MCF 10A (cell line): ENCODE results near the gene RIOK3. TPM values are rescaled to one million over a fixed set of nuclear protein-coding genes. Genes with fewer than 3 reads are reported as not detected.
A peak's percentile ranks its signal among the peaks of the same experiment; 100 is the strongest.
"Not testable (repeated sequence)": the region's sequence is repeated elsewhere in the genome, so short reads cannot be mapped to it uniquely, and the experiment has no call there.

Experiments
- BruUV-seq: library from RNA; stranded (reverse); fragments of 400-500 nt; replicated peaks from 2 replicates; lab custom pipeline; 2021; lab: Mats Ljungman, UMichigan
- CTCF ChIA-PET: fragments of 300-600 bp; sonication (Branson Sonifier 250); formaldehyde crosslinking; extraction: SDS; loops from one replicate; lab custom pipeline; 2021; ENCODE audit warnings: antibody characterized with exemption, inconsistent platforms; lab: Yijun Ruan, JAX
- POLR2A ChIA-PET: fragments of 300-600, 350-650 bp; sonication (Branson Sonifier 250); formaldehyde crosslinking; extraction: SDS; loops from one replicate; lab custom pipeline; 2020; ENCODE audit warnings: antibody characterized with exemption, inconsistent platforms; lab: Yijun Ruan, JAX
- DNase-seq: peaks from one replicate; pipeline ENCODE4 v3.0.0-alpha.2; 2018; ENCODE audit not compliant: unreplicated experiment
- H3K27ac Mint-ChIP-seq: one replicate; pipeline ENCODE4 v1.8.0; 2022; ENCODE audit warnings: mild to moderate bottlenecking, low read depth, mixed read lengths; ENCODE audit not compliant: unreplicated experiment
- H3K27me3 Mint-ChIP-seq: one replicate; pipeline ENCODE4 v1.8.0; 2022; ENCODE audit warnings: mixed read lengths; ENCODE audit not compliant: insufficient read depth, unreplicated experiment
- H3K36me3 Mint-ChIP-seq: one replicate; pipeline ENCODE4 v1.8.0; 2022; ENCODE audit warnings: mild to moderate bottlenecking, moderate library complexity, mixed read lengths; ENCODE audit not compliant: insufficient read depth, unreplicated experiment
- H3K4me1 Mint-ChIP-seq: one replicate; pipeline ENCODE4 v1.8.0; 2022; ENCODE audit warnings: mixed read lengths; ENCODE audit not compliant: insufficient read depth, unreplicated experiment
- H3K4me3 Mint-ChIP-seq: one replicate; pipeline ENCODE4 v1.8.0; 2022; ENCODE audit warnings: mild to moderate bottlenecking, moderate library complexity, mixed read lengths; ENCODE audit not compliant: unreplicated experiment
- H3K9me3 Mint-ChIP-seq: one replicate; pipeline ENCODE4 v1.8.0; 2022; ENCODE audit warnings: mixed read lengths; ENCODE audit not compliant: unreplicated experiment
- intact Hi-C: fragments of 100-400 bp; cut with micrococcal nuclease; formaldehyde crosslinking; loops from 2 replicates; pipeline ENCODE4 v1.14.1; 2022
- total RNA-seq: library from RNA; stranded (reverse); gene quantifications from 2 replicates; pipeline ENCODE4 v1.2.3, GENCODE V29; 2022
- TF ChIP-seq, protein P1 (sequence below): fragments of 200-600 bp; IDR thresholded peaks from one replicate; pipeline ENCODE4 v1.8.0; 2022; ENCODE audit warnings: antibody characterized with exemption, mild to moderate bottlenecking; ENCODE audit not compliant: unreplicated experiment

RIOK3 gene
- total RNA-seq, 1 experiment from 2014 or later = 97.1 TPM

DNA sequence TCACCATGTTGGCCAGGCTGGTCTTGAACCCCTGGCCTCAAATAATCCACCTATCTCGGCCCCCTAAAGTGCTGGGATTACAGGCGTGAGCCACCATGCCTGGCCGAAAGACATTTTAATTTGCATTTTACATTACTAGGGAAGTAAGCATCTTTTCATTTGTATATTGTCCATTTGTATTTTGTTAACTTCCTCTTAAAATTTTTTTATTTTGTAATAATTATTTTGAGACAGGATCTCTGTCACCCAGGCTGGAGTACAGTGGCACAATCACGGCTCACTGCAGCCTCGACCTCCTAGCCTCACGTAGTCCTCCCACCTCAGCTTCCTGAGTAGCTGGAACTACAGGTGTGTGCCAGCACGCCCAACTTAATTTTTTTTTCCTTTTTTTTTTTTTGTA lies 59.1 kb downstream of the RIOK3 start:
- peaks cover 77% of the 10 kb centered on the region for H3K36me3 Mint-ChIP-seq
- ChIA-PET CTCF (interaction anchor here (0.6 to 0.9 kb wide), 2 partner anchors 37 to 75 kb away, joined by 3 read pairs; no protein-coding TSS in a partner anchor), POLR2A (interaction anchor here (0.6 kb wide), 1 partner anchor 11 kb away, joined by 3 read pairs; no protein-coding TSS in a partner anchor)
- H3K27ac Mint-ChIP-seq, H3K27me3 Mint-ChIP-seq, BruUV-seq, intact Hi-C loops, DNase-seq, H3K9me3 Mint-ChIP-seq, H3K4me3 Mint-ChIP-seq: not testable (repeated sequence)
- peaks cover 17% of the 10 kb centered on the region for H3K4me1 Mint-ChIP-seq

DNA sequence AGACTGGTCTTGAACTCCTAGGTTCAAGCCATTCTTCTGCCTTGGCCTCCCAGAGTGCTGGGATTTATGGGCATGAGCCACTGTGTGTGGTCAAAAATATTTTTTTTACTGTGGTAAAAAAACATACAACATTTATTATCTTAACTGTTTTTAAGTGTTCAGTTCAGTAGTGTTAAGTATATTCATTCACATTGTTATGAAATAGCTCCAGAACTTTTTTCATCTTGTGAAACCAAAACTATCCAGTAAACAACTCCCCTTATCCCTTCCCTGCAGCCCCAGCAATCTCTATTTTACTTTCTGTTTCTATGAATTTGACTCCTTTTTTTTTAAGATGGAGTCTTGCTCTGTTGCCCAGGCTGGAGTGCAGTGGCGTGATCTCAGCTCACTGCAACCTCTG lies 59.6 kb downstream of the RIOK3 start:
- intact Hi-C loops = no loop called here

DNA sequence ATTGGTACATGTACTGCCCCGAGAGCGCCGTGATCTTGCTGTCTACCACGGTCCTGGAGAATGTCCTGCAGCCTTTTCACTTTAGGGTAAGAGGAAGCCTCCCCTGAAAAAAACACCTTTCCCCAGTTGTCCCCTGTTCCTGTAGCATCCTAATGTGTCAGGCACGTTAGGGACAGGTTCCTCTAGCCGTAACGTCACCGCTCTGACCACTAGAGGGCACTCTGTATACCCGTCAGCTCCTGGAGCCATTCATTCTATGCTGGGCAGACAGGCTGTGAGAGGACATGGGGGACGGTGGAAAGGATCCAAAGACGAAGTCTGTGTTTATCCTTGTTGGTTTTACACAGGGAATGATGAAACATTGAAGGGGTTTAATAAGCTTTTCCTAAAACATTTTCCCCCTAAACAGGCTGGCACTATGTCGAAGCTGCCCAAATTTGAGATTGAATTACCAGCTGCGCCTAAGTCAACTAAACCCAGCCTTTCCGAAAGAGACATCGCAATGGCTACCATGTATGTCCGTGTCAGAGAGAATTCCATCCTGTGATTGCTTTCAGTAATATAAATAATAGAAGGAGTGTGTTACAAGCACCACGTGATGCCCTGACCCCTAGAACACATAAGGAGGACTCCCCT lies 62.9 kb downstream of the RIOK3 start:
- Mint-ChIP-seq H3K4me3 (no peak overlapping the region), H3K27me3 (no peaks in the 10 kb centered on the region), H3K9me3 (no peaks in the 10 kb centered on the region), H3K27ac (peak overlapping the region; percentile 10), H3K36me3 (peaks cover 77% of the 10 kb centered on the region), H3K4me1 (peaks cover 17% of the 10 kb centered on the region)
- POLR2A ChIA-PET = interaction anchor here (0.6 to 4.4 kb wide), 13 partner anchors 11 to 754 kb away, joined by 3 to 19 read pairs (median 4); partner anchors contain the start of genes NPC1, RIOK3 and RMC1
- TF ChIP-seq, protein P1, sequence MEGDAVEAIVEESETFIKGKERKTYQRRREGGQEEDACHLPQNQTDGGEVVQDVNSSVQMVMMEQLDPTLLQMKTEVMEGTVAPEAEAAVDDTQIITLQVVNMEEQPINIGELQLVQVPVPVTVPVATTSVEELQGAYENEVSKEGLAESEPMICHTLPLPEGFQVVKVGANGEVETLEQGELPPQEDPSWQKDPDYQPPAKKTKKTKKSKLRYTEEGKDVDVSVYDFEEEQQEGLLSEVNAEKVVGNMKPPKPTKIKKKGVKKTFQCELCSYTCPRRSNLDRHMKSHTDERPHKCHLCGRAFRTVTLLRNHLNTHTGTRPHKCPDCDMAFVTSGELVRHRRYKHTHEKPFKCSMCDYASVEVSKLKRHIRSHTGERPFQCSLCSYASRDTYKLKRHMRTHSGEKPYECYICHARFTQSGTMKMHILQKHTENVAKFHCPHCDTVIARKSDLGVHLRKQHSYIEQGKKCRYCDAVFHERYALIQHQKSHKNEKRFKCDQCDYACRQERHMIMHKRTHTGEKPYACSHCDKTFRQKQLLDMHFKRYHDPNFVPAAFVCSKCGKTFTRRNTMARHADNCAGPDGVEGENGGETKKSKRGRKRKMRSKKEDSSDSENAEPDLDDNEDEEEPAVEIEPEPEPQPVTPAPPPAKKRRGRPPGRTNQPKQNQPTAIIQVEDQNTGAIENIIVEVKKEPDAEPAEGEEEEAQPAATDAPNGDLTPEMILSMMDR = peak; percentile 70
- CTCF ChIA-PET = interaction anchor here (0.5 to 4.0 kb wide), 44 partner anchors 8 to 1590 kb away, joined by 3 to 26 read pairs (median 4); no protein-coding TSS in a partner anchor
- peak; percentile 79 for DNase-seq
- intact Hi-C loops = loop anchor here (1.0 to 5.0 kb wide), 3 partner anchors 70 to 296 kb away; partner anchors contain the start of gene NPC1
- no TSS peak for BruUV-seq

More for the DNA sequence above, 59.6 kb downstream of the RIOK3 start:
- TF ChIP-seq, protein P1 = no peak
- ChIA-PET POLR2A (interaction anchor here (0.6 kb wide), 1 partner anchor 12 kb away, joined by 3 read pairs; no protein-coding TSS in a partner anchor), CTCF (interaction anchor here (0.6 kb wide), 1 partner anchor 14 kb away, joined by 3 read pairs; no protein-coding TSS in a partner anchor)
- H3K36me3 Mint-ChIP-seq = peaks cover 77% of the 10 kb centered on the region
- no TSS peak for BruUV-seq
- H3K4me3 Mint-ChIP-seq = no peak overlapping the region
- no peak for DNase-seq
- H3K9me3 Mint-ChIP-seq = no peaks in the 10 kb centered on the region
- no peaks in the 10 kb centered on the region for H3K27me3 Mint-ChIP-seq
- peaks cover 17% of the 10 kb centered on the region for H3K4me1 Mint-ChIP-seq
- H3K27ac Mint-ChIP-seq = no peak overlapping the region

DNA sequence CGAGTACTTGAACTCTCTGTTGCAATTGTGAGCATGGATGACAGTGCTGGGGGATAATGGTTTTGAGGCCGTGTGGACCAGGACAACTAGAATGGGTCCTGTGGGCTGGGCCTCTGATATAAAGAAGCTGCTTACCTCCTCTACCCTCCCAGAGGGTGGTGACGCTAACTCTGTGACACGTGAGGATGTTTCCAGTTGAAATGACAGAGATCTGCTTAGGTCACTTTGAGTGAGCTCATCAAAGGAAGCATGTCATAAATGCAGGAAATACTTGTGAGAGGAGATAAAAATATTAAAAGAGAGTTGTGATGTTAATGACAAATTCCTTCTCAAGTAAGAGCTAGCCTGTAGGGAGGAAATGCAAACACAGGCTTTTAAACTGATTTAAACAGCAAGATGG lies 66.6 kb downstream of the RIOK3 start:
- TF ChIP-seq, protein P1 = no peak
- CTCF ChIA-PET = interaction anchor here (1.4 to 1.6 kb wide), 2 partner anchors 68 to 183 kb away, joined by 3 to 4 read pairs; no protein-coding TSS in a partner anchor
- POLR2A ChIA-PET = interaction anchor here (0.6 to 1.1 kb wide), 3 partner anchors 10 to 110 kb away, joined by 3 read pairs; partner anchors contain the start of gene NPC1
- Mint-ChIP-seq H3K36me3 (peaks cover 89% of the 10 kb centered on the region), H3K27ac (no peak overlapping the region), H3K4me3 (no peak overlapping the region), H3K4me1 (peaks cover 19% of the 10 kb centered on the region), H3K9me3 (no peaks in the 10 kb centered on the region), H3K27me3 (no peaks in the 10 kb centered on the region)
- DNase-seq = no peak
- no TSS peak for BruUV-seq
- intact Hi-C loops = loop anchor here (5.0 kb wide), 1 partner anchor 293 kb away; no protein-coding TSS in a partner anchor
